Iris pigment epithelial cell (primary cell): ENCODE results near the gene PPT1.
A peak's percentile ranks its signal among the peaks of the same experiment; 100 is the strongest.

Source experiments
- DNase-seq: peaks from one replicate; pipeline ENCODE4 v3.0.0-alpha.2; 2011; ENCODE audit warnings: low read depth

The PPT1 gene

DNA sequence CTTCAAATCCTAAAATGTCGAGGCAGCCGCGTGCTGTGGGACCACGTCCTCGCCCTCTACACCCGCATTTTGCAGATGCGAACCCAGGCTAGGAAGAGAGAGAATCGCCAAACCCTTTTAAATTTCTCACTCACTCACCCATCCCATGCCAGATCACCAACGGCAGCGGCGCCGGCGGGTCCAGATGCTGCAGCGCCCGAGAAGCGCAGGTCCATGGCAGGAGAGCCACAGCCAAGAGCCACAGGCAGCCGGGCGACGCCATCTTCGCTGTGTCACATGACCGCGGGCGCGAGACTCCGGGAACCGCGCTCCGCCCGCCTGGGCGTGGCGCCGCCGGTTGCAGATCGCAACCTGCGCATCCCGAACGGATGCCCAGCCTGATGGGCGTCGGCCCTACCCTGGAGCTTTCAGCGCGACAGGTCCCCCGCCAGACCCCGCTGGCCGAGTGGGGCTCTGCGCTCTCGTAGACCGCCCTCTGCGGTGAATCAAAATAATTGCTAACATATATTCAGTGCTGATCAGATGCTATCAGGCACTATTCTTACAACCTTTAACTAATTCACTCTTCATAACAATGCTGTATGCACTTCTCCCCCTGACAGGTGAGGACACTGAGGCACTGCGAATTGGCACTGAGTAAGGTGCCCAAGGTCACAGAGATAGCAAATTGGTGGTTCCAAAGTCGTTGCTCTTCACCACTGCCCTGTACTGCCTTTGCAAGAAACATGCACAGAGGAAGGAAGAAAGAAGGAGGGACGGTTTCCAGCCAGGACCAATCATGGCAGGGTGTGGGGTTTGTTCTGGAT lies at the start of gene PPT1:
PPT1 (minus strand) TSS at position 276 of the 806 bp plus-strand sequence; CDS start at position 262, 14 bp downstream.
- DNase-seq = peak; percentile 69

DNA sequence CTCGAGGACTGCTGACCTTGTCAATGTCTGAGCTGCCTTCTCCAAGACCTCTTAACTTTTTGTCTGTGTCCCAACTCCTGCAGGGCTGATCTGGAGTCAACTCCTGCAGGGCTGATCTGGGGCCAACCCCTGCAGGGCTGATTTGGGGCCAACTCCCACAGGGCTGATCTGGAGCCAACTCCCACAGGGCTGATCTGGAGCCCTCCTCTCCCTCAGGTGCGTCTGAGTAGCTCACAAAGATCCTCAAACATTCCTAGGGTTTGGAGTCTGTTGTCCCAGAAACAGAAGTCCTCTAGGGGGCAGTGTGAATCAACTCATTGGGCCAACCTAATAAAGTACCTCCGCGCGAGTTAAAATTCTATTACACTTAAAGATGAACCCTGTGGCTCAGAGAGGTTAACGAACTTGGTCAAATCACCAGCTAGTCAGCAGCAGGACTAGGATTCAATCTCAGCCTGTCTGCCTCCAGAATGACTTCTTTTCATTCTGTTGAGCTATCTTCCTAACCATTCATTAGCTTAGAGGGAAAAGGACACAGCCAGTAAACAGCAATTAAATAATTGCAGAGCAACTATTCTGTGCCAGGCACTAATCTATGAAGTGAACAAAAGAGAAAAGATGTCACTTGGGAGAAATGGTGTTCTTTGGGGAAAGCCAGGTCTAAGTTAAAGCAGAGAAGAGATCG lies 47.0 kb upstream of the PPT1 start:
- DNase-seq = peak; percentile 65

DNA sequence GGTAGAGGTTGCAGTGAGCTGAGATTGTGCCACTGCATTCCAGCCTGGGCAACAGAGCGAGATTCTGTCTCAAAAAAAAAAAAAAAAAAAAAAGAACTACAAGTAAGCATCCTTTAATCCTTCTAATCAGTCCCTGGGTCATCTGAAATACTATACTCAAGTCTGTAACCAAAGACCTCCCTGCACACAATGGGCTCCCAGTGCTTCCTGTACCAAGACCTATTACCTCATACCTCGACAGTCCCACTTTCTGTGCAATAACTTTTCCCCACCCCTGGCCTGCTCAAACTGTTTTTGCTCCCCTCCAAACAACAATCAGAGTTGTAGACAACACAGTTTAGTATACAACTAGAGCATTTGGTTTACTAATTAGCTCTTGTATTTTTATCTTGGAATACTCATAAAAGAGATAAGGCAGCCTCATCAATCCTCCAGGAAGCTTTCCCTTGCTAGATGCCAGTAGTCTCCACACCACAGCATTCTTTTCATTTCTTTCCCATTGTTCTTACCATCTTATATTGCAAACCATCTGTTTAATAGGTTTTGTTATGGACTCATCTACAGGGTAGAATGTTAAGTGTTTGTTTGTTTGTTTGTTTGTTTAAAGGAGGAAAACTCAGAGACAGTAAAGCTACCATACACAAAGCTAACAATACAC lies 45.0 kb upstream of the PPT1 start:
- DNase-seq = peak; percentile 40

DNA sequence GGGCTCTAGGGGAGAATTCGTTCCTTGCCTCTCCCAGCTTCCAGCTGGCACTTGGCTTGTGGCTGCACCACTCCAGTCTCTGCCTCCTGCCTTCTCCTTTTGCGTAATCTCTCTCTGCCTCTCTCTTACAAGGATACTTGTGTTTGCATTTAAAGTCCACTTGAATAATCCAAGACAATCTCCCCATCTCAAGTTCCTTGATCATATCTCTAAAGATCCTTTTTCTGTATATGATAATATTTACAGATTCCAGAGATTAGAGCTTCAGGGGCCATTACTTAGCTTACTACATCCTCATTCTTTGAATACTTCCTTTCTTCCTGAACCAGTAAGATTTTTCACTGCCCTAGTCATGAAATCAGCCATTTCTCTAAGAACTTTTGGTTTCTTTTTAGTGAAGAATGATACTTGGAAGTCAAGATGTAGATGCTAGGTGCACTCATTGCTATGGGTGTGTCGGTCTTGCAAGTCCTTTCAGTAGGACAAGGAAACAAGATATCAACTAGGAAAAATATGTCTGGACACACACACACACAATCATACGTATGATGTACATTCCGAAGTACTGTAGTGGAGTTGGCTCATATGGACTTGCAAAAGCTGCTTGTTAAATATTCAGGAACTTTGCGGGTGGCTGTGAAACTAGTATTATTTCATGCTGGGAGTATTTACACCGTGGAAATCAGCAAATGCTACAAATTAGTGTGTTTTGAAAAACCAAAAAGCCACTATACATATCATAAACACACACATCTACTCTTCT lies 43.3 kb upstream of the PPT1 start:
- DNase-seq = peak; percentile 76

DNA sequence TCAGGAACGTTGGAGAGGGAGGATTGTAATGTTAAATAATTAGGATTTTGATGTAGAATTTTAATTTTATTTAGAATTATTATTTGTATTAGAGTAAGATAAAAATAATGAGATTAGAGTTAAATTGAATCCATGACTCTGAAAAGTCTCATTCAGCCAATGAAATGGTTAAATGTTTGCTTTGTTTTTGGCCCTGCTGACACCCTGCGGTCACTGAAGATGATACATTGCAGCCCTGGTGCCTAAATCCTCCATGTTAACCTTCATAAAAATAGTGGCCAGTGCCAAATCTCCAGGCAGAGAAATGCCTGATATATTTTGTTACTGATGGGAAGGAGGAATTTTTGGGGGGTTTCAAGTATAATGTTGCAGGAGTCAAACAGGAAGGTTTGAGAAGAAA lies 36.8 kb upstream of the PPT1 start:
- no peak for DNase-seq

DNA sequence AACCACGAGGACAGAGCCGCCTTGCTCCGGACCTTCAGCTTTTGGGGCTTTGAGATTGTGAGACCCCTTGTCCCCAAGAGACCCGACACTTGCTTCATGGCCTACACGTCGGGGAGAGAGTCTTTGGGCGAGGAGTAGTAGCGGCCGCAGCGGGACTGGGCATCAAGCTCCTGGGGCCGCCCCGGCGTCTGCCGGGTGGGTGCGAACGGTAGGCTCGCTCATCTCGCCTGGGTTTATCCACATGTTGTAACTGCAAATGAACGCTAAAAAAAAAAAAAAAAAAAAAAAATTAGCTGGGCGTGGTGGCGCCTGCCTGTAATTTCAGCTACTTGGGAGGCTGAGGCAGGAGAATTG lies 36.2 kb upstream of the PPT1 start:
- DNase-seq = no peak

DNA sequence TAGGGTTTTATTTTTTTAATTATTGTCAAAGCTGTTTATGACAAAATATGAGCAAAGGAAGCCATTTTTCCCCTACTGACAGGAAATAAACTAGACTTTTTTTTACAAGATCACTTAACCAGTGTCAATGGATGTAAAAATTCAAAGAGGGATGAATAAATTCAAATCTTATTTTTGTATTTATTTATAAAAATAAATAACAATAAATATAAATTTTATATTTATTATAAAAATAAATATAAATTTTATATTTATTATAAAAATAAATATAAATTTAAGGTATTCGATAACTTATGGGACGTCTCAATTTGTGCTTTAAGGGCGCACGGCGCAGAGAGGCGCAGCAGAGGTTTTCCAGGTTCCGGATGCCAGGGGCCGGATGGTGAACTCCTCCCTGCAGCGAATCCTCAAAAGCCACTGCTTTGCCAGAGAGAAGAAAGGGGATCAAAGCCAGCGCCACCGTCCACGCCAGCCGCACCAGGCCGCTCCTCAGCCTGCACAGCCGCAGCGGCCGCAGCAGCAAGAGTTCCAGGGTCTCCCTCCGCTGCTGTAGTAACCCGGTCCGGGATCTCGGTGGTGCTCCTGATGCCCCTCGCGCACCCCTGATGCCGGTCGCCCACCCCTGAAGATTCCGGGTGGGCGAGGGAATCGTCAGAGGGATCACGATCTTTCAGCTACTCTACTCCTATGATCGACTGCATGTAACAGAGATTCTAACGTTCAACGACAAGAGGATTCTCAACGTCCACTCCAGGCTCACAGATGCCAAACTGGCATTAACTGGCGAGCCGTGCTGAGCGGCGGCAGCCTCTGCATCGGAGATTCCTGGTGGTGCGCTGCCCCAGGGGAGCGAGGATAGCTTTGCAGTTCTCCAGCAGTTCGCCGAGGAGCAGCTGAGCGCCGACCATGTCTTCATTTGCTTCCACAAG lies 35.6 kb upstream of the PPT1 start:
- DNase-seq = peak; percentile 24

DNA sequence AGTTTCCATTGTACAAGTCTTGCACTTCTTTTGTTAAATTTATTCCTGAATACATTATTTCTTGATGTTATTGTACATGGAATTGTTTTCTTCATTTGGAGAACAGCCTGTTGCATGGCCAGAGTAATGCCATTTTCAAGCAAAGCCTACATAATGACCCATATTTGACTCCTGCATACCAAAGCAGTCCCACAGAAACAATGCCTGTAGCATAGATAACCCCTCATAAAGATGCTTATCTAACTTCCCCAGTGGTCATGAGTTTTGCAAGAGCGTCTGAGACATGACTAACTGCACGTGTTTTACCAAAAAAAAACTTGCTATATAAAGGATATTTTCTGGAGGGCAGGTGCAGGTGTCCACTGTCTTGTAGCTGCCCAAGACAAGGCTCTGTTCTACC lies 33.8 kb upstream of the PPT1 start:
- peak; percentile 44 for DNase-seq

DNA sequence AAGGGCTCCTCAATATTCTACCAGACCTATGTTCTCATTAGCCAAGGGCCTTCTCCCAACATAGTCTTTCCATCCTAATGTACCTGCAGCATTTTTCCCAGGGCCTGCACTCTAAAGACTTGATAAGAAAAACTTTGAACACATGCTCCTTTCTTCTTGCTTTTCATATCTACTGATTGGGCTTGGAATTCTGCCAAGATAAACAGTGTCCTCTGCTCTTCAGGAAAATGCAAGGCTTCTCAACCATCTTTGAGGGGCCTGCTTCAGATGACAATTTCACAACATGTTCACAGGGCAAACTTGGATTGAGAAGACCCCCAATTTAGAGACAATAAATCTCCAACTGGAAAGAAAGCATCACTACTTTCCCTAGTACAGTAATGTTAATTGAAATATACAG lies 25.8 kb upstream of the PPT1 start:
- DNase-seq = no peak

DNA sequence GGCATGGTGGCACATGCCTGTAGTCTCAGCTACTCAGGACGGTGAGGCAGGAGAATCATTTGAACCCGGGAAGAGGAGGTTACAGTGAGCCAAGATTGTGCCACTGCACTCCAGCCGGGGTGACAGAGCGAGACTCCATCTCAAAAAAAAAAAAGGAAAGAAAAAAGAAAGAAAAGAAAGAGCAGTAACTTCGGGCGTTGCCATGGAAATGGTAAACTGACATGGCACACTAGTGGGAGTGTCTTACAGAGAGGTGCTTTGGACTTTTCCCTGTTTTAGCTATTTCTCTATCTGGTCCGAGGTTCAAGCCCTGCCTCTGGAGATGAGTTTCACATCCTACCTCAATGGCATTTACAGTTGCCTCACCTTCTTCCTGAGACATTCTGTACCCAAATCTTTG lies 23.1 kb upstream of the PPT1 start:
- no peak for DNase-seq

DNA sequence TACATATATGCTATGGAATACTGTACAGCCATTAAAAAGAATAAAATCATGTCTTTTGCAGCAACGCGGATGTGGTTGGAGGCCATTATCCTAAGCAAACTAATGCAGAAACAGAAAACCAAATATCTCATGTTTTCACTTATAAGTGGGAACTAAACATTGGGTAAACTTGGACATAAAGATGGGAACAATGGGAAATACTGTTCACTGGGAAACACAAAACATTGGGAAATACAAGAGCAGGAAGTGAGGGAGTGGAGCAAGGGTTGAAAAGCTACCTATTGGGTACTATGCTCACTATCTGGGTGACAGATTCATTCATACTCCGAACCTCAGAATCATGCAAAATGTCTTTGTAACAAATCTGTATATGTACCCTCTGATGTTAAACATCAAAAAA lies 17.3 kb upstream of the PPT1 start:
- no peak for DNase-seq

DNA sequence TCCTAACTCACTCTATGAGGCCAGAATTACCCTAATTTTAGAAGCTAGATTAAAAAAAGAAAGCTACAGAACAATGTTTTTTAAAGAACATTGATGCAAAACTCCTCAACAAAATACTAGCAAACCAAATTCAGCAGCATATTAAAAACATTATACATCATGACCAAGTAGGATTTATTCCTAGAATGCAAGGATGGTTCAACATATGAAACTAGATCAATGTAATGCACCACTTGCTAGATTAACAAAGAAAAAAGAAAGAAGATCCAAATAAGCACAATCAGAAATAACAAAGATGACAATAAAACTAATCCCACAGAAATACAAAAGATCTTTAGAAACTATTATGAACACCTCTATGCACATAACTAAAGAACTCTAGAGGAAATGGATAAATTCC lies 13.3 kb upstream of the PPT1 start:
- no peak for DNase-seq

DNA sequence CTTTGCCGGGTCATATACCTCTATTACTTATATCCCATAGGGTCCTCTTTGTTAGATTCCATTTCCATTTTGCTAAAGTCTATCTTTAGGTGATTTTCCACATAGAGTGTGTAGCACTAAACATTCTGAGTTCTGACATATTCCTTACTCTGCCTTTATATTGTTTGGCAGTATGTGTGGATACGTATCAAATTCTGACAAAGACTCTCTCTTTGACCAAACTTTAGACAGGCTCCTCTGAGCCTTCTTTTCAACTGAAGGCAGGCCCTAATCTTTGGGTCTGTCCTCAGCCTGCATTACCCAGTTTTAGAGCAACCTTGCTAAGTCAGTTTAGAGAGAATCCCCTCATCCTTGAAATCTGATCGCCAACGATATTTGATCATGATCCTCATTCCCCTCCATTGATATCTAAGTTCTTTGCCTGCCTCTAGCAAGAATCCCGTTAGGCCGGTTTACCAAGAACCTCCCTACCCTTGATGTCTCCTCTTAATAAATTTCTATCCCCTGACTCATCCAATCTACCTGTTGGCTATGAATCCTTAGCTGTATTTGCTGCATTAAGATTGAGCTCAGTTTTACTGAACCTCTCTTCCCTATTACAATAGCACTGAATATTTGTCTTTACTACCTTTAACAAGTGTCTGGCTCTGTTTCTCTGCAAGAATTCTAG lies 10.4 kb upstream of the PPT1 start:
- DNase-seq = no peak

DNA sequence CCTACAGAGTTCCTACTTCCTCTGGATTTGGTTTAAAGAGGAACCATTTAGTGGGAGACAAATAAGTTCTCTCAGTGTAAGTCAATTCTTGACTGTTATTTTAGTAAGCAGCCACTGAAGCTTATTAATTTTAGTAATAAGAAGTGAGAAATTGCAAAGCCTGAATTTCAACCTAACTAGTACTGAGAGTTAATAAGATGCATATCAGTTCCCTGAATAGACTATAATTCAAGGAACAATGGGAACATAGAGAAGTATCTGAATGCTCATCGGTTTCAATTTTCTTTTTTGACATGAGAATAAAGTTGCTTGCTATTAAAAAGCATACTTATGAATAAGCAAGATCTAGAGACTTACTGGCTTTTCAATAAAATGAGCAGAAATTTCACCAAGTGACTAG lies 8.0 kb upstream of the PPT1 start:
- DNase-seq = no peak

DNA sequence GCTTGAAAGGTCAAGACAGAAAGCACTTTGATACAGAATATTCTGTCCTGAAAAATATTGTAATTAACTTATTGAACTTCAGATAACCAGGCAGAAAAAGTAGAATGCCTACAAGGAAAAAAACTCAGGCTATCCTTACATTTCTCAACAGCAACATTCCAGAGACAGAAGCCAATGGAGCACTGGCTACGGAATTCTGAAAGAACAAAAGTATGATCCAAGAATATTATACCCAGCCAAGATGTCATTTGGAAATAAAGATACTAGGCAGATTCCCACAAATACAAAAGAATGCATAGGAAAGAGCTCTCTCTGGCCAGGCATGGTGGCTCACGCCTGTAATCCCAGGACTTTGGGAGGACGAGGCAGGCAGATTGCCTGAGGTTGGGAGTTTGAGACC lies 5.8 kb upstream of the PPT1 start:
- DNase-seq = no peak

DNA sequence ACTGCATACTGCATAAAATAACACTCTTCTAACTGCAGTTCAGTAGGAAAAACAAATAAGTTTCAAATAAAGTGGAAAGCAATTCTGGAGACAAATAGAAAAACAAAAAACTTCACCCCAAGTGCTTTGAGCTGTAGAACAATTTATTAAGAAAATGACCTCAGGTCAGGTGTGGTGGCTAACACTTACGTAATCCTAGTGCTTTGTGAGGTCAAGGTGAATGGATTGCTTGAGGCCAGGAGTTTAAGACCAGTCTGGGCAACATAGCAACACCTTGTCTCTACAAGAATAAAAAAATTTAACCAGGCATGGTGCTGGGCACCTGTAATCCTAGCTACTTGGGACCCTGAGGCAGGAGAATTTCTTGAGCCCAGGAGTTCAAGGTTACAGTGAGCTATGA lies 5.0 kb upstream of the PPT1 start:
- DNase-seq = no peak

DNA sequence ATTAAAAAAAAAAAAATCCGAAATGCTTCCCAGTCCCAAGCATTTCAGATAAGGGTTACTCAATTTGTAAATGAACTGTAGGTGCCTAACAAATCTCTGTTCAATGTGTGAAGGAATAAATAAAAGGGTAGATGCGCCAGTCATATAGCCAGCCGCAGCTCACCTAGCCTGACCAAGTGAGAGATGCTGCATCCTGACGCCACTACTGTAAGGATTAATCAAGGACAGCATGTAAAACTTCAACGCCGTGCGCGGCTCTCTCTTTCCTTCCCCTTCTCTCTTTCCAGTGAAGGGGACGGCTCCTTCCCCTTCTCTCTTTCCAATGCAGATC lies 441 bp downstream of the PPT1 start:
- no peak for DNase-seq

DNA sequence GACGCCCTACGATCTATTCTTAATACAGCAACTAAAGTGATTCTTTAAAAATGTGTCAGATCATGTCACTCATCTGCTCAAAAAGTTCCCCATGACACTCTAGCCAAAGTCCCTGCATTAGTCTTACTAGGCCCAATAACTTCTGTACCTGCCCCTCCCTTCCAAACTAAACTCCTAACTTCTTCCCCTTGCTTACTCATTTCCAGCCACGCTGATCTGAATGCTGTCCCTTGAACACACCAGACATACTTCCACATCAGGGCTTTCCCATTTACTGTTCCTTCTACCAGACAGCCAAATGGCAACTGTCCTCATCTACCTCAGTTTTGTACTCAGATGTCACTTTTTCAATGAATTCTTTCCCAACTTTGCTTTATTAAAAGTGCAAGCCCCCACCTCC lies 1.2 kb downstream of the PPT1 start:
- DNase-seq = no peak

DNA sequence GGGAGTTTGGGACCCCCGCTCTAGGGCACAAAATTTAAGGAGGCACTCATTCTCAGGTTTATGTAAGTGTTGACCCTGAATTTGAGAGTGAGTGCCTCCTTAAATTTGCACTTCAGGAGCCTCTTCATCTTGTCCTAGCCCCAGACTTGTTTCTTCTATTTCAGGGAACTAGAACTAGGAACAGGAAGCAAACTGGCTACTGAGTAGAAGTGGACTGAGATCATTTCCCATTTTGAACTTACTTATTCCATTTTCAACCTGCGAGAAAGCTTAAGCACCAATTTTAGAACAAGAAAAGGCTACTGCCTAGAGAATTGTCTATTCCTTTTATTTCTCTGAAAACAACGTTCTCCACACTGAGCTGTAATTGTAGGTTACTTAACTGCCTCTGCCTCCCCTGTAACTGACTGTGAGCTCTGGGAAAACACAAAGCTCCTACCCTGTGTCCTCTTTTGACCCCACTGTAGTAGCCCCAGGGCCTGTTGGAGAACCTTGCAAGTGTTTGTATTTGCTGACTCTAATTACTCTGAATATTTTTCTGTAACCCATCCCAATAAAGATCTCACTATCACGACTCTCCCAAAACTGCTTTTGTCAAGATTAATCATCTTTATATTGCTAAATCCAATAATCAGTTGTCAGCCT lies 2.5 kb downstream of the PPT1 start:
- DNase-seq = no peak
